Testis (tissue), 3 donors: ENCODE results near the gene CFAP53. TPM values are rescaled to one million over a fixed set of nuclear protein-coding genes. Genes with fewer than 3 reads are reported as not detected.

Experiments used
- DNase-seq: peaks from one replicate; pipeline ENCODE4 v3.0.0-alpha.2; 2019
- H3K27ac ChIP-seq, 2 donors: fragments of 200-600 bp; sonication (generic); one replicate each; pipeline ENCODE4 v1.5.1; 2019
- H3K27me3 ChIP-seq: fragments of 200-600 bp; sonication (generic); one replicate; pipeline ENCODE4 v1.5.1; 2019
- H3K36me3 ChIP-seq: fragments of 200-600 bp; sonication (generic); one replicate; pipeline ENCODE4 v1.5.1; 2017; ENCODE audit warnings: low read depth; ENCODE audit errors: missing control alignments
- H3K4me1 ChIP-seq: fragments of 200-600 bp; sonication (generic); one replicate; pipeline ENCODE4 v1.5.1; 2019
- H3K4me3 ChIP-seq, 2 donors: fragments of 200-600 bp; sonication (generic); one replicate each; pipeline ENCODE4 v1.5.1; 2017 to 2019
- H3K9me3 ChIP-seq: fragments of 200-600 bp; sonication (generic); one replicate; pipeline ENCODE4 v1.5.1; 2017
- CTCF ChIP-seq, 3 experiments: fragments of 450-650 bp in 2 of 3; fragments of 200-600 bp in 1 of 3; sonication (generic) in 1 of 3; IDR thresholded peaks; one replicate each; pipeline ENCODE4 v1.5.1; 2016 to 2019; ENCODE audit warnings: antibody characterized with exemption in 3 of 3, mild to moderate bottlenecking in 2 of 3, moderate library complexity in 1 of 3
- POLR2A ChIP-seq: fragments of 450-650 bp; IDR thresholded peaks from one replicate; pipeline ENCODE4 v1.6.1; 2017; ENCODE audit warnings: antibody characterized with exemption, mild to moderate bottlenecking, moderate library complexity
- WGBS, 2 donors: methylation state at CpG; one replicate each; pipeline ENCODE4 v1.1.5; 2018; 5-methylcytosine and 5-hydroxymethylcytosine counted together
- intact Hi-C: fragments of 100-400 bp; cut with DNase I; formaldehyde crosslinking; loops from one replicate; pipeline ENCODE4 v1.15.1; 2023; ENCODE audit warnings: low total_unique reads
- polyA plus RNA-seq: library from polyadenylated mRNA; stranded (reverse); fragments of 350-450 nt; fragmentation: Illumina TruSeq; extraction: RNeasy Lipid Tissue Mini Kit (QIAGEN cat#74804); gene quantifications from one replicate; pipeline ENCODE4 v1.2.3, GENCODE V29; 2014; ENCODE audit warnings: low read depth, low replicate concordance; ENCODE audit not compliant: insufficient read depth
- total RNA-seq, 2 donors: library from RNA; depleted of rRNA; stranded (reverse); fragments of >200 nt; gene quantifications; one replicate each; pipeline ENCODE4 v1.2.3, GENCODE V29; 2016

Gene CFAP53
- total and polyA plus RNA-seq, 3 donors from 2014 or later: 22.7 to 72.8 (median 48.6) TPM

- H3K36me3 ChIP-seq: no peaks in the 10 kb centered on the region
- no peak overlapping the region for H3K27ac ChIP-seq
- peaks cover 12% of the 10 kb centered on the region for H3K4me1 ChIP-seq
- TF ChIP-seq CTCF (IDR thresholded peaks at IDR 0.05) (no peak), POLR2A (no peak)
- intact Hi-C loops: no loop called here
- H3K4me3 ChIP-seq: no peak overlapping the region
- H3K9me3 ChIP-seq: no peaks in the 10 kb centered on the region
- 92 to 96% methylated on average over 12 to 13 of the region's 13 CpGs for WGBS, 2 donors
- no peak for DNase-seq
- H3K27me3 ChIP-seq: no peaks in the 10 kb centered on the region
Measured at GRCh38 chr18:50285071-50285470, 18.8 kb upstream of the CFAP53 start.

- intact Hi-C loops: no loop called here
- DNase-seq: no peak
- peaks cover 19% of the 10 kb centered on the region for H3K4me1 ChIP-seq
- H3K9me3 ChIP-seq: no peaks in the 10 kb centered on the region
- 94 to 97% methylated on average over 15 of the region's 15 CpGs for WGBS, 2 donors
- H3K27me3 ChIP-seq: no peaks in the 10 kb centered on the region
- no peak for TF ChIP-seq CTCF (IDR thresholded peaks at IDR 0.05)
- TF ChIP-seq POLR2A: no peak
- H3K36me3 ChIP-seq: no peaks in the 10 kb centered on the region
- no peak overlapping the region for H3K27ac ChIP-seq
- no peak overlapping the region for H3K4me3 ChIP-seq
Measured at GRCh38 chr18:50284255-50284885, 18.1 kb upstream of the CFAP53 start.

GRCh38 chr18:50283469-50284209 is 17.3 kb upstream of the CFAP53 start:
- no peak overlapping the region for H3K27ac ChIP-seq
- 93% methylated on average over 21 to 29 of the region's 29 CpGs for WGBS, 2 donors
- peaks cover 20% of the 10 kb centered on the region for H3K4me1 ChIP-seq
- TF ChIP-seq CTCF (IDR thresholded peaks at IDR 0.05) (no peak), POLR2A (no peak)
- intact Hi-C loops: no loop called here
- no peak overlapping the region for H3K4me3 ChIP-seq
- H3K36me3 ChIP-seq: no peaks in the 10 kb centered on the region
- H3K27me3 ChIP-seq: no peaks in the 10 kb centered on the region
- DNase-seq: no peak
- H3K9me3 ChIP-seq: no peaks in the 10 kb centered on the region

- Histone ChIP-seq H3K4me1 (peaks cover 20% of the 10 kb centered on the region), H3K27me3 (no peaks in the 10 kb centered on the region), H3K9me3 (no peaks in the 10 kb centered on the region), H3K36me3 (no peaks in the 10 kb centered on the region), H3K4me3 (peak overlapping the region in 1 of 2 donors; percentile 90), H3K27ac (no peak overlapping the region)
- WGBS, 2 donors: 74 to 77% methylated on average over 38 to 42 of the region's 42 CpGs
- no peak for TF ChIP-seq POLR2A
- no peak for TF ChIP-seq CTCF (IDR thresholded peaks at IDR 0.05)
- no peak for DNase-seq
- intact Hi-C loops: no loop called here
Measured at GRCh38 chr18:50282521-50283335, 16.4 kb upstream of the CFAP53 start.
